GDM1 (cell line): ENCODE data around the gene SLMAP.
"Not testable (repeated sequence)": the region's sequence is repeated elsewhere in the genome, so short reads cannot be mapped to it uniquely, and the experiment has no call there.

ENCODE experiments used
- DNase-seq: peaks from one replicate; lab custom pipeline; 2025; lab: John Stamatoyannopoulos, UW

SLMAP gene

DNA sequence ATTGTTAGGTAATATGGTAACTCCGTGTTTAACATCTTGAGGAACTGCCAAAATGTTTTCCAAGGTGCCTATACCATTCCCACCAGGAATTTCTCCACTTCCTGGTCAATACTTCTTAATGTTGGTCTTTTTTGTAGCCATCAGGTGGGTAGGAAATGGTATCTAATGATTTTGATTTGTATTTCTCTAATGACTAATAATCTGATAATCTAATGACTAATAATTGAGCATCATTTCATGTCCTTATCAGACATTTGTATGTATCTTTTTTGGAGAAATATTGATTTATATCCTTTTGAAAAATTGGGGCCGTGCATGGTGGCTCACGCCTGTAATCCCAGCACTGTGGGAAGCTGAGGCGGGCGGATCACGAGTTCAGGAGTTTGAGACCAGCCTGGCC lies 38.8 kb downstream of the SLMAP start:
- no peak for DNase-seq

DNA sequence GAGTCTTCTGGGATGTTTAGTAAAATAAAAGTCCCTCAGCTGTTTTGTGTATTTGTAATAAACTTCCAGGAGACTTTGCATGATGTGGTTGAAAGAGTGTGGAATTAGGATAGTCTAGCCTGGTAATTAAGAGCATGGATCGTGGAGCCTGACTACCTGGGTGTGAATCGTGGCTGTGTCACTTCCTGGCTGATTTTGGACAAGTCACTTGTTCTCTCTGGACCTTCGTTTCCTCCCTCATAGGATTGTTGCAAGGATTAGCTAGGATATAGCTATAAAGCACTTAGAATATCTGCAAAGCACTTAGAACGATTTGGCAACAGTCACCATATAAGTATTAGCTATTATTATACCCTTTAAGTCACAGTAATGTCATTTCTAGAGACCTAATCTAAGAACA lies 40.2 kb downstream of the SLMAP start:
- no peak for DNase-seq

DNA sequence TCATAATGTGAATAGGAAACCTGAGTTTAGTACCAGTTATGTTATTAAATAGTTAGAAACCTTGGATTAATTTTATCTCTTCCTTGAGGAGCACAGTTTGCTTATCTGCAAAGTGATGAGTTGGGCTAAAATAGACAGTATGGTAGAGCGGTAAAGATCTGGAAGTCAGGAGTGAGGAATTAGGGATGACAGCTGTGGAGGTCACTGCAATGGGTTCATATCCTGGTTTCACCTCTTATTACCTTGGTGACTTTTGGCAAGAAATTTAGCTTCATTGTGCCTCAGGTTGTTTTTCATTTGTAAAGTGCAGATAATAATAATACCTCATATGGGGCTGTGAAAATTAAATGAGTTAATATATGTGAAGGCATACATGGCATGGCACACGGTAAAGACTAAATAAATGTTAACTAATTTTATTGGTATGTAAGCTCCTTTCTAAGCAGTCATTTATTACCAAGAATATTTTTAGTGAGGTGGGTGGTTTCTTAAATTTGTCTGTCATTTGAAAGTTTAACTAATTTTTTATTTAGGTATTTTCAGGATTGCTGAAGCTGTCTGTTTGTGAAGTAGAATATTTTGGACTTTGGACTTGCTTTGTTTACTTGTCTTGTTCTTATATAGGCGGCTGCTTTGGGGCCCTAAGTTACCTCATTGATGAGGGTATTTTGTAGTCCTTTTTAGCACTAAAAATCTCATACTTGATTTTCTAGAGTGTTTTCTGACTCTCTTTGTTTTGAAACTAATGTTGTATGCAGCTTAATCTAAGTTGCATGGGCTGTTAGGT lies 41.8 kb downstream of the SLMAP start:
- DNase-seq = no peak

DNA sequence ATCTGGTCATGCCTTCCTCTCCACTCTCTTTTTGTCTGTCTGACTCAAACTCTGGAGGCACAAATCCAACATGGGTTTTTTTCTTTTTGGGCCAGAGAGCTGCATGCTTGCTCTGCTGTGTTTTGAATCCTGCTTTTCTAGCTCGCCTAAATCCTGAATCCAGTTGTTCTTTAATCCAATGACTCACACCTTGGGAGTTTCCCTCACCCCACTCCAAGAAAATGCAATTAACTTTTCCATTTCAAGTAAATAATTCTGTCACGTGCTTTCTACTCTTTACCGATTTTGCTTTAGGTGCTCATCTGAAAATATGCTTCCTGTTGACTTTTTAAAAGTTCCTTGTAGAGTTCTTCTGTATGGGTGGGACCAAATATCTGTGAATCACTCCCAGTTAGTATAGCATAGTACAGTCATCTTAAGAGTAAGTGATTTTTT lies 47.6 kb downstream of the SLMAP start:
- DNase-seq = no peak

DNA sequence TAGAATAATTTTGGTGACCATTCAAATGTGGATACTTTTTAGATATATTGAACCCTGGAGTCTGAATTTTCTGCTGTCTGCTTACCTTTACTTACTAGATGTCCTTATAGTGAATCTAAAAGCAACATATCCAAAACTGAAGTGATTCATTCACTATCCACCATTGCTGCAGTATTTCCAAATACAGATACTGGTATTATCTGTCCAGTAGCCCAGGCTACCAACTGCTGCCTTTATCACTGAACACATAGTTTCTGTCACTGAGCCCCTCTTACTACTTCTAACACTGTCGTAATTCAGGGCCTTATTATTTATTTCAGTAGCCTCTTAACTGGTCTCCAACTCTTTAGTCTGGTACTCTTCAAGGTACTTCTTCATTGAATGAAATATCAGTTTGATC lies 49.2 kb downstream of the SLMAP start:
- DNase-seq = no peak

DNA sequence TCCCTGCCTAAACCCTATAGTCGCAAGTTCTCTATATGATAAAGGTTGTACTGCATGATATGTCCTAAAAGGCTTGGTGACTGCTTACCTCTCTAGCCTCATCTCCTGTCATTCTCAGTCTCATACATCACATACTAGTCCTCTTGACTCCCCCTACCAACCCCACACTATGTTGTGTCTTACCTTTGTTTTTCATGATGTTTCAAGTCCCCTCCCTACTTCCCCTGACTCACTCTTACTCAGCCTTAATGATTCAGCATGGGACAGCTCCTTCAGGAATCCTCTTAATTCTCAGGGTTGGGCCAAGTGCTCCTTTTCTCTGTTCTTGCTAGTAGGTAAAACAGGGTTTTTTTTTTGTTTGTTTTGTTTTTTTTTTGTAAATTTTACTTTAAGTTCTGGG lies 49.6 kb downstream of the SLMAP start:
- no peak for DNase-seq

DNA sequence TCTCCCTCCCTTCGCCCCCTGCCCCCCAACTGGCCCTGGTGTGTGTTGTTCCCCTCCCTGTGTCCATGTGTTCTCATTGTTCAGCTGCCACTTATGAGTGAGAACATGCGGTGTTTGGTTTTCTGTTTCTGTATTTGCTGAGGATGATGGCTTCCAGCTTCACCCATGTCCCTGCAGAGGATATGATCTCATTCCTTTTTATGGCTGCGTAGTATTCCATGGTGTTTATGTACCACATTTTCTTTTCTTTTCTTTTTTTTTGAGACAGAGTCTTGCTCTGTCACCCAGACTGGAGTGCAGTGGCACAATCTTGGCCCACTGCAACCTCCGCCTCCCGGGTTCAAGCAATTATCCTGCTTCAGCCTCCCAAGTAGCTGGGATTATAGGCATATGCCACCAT lies 50.1 kb downstream of the SLMAP start:
- DNase-seq = not testable (repeated sequence)

DNA sequence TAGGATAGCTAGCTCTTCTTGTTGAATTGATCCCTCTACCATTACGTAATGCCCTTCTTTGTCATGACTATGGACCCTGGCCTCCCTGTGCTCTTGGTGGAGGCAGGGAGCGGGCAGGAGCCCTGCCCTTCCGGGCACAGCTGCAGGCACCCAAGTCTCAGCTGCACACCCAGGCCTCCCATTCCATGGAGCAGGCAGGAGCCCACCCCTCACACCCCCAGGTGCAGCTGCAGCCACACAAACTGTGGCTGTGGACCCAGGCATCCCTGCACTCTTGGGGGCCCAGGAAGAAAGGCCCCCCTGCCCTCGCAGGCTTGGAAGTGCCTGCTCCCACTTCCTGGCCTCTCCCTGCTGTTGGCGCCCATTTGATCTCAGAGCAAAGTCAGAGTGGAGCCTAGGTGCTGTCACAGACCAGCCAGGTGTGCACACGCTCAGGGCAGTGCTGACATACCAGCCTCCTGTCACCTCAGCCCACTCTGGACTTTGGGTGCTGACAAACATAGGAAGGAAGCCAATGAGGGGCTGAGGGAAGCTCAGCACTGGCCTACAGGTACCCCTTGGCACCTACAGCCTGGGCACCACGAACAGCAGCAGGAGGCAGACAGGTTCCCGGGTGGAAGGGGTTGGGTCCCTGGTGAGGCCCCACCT lies 53.0 kb downstream of the SLMAP start:
- no peak for DNase-seq

DNA sequence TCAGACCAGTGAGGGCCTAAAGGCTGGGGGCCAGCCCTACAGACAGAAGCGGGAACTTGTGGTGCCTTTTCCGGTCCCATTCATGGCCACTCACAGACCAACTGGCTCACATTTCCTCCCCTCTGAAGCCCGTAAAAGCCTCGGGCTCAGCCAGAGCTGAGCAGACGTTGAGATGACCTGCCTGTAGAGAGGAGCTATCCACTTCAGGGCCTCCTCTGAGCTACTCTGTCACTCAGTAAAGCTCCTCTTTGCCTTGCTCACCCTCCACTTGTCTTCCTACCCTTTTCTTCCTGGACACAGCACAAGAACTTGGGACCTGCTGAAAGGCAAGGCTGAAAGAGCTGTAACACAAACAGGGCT lies 53.5 kb downstream of the SLMAP start:
- DNase-seq = no peak

DNA sequence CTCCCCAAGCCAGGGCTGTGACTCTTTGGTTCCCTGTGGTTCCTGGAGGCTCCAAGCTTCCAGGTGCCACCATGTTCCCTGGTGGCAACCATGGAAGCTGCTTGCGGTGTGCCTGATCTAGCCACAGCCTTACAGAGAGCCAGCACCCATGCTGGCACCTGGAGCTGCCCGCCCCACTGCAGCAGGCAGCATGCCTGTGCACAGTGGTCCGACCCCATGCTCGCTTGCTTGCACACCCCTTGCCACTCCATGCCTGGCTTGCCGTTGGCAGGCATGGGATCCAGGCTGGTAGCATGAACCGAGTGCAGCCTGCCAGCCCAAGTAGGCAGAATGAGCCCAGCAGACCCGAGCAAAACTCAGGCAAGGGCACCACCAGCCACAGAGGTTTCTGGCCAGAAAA lies 53.9 kb downstream of the SLMAP start:
- DNase-seq = no peak

DNA sequence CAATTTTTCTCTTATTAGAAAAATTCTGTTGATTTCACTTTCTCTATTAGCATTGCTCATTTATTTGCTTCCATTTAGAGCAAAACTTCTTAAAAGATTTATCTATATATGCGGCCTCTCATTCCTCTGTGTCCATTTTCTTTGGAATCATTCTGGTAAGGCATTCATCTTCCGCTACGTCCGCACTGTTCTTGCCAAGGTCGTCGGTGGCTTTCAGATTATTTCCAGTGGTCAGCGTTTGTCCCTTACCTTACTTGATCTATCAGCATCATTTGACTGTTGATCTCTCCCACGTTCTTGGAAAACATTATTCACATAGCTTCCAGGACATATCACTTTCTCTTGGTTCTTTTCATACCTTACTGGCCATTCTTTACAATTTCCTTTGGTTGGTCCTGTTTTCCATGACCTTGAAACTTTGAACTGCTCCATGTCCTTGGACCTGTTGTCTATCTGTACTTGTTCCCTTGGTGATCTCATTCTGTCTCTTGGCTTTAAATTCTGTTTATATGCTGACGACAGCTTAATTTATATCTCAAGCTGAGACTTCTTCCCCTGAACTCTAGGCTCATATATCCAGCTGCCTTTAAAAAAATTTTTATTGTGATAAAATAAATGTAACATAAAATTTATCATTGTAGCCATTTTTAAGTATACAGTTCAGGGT lies 54.5 kb downstream of the SLMAP start:
- no peak for DNase-seq

DNA sequence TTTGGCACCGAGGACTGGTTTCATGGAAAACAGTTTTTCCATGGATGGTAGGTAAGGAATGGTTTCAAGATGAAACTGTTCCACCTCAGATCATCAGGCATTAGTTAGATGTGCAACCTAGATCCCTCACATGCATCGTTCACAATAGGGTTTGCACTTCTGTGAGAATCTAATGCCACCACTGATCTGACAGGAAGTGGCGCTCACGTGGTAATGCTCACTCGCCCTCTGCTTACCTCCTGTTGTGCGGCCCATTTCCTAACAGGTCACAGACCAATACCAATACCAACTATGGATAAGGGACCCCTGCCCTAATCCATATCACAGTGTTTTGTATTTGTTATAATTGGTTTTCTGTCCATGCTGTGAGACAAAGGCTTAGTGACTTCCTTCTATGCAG lies 58.9 kb downstream of the SLMAP start:
- no peak for DNase-seq

DNA sequence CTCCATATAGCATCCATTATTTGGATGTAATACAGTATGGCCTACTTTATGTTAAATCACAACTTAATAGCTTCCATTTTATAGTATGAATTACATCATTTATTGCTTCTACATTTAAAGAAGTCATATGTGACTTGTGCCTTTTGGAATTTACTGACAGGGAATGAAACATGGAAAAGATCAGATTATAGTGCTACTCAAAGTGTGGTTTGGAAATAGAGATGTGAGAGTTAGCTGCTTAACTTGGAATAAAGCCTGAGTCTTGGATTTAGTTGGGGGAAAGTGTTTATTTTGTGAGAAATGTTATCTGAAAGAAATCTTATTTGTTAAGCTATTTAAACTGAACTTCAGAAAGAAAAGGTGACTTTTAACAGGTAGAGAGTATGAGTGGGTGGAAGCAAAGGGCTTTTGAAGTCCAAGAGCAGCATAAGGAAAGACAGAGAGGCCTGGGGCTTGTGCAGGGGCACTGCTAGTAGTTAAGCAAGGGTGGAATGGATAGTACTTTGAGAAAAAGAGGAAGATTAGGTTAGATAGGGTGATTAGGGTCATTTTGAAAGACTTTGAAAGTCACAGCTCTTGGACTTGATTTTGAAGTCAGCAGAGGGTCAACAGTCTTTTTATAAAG lies 60.5 kb downstream of the SLMAP start:
- DNase-seq = no peak

DNA sequence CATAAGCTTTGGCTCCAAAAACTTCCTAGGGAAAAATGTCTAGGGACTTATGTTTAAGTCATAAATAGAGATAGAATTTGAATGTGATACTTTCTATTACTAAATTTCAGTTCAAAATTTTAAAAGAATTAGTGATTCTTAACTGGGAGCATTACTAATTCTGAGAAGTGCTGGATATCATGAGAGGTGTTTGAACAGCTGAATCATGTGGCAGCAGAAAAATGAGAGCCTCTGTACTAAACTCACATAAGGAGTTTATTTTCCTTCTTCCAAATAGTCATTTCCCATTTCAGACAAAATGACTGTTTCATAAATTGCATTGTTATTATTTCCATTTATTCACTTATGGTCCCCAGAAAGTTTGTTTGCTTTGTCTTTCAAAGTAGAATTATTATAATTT lies 62.7 kb downstream of the SLMAP start:
- no peak for DNase-seq

DNA sequence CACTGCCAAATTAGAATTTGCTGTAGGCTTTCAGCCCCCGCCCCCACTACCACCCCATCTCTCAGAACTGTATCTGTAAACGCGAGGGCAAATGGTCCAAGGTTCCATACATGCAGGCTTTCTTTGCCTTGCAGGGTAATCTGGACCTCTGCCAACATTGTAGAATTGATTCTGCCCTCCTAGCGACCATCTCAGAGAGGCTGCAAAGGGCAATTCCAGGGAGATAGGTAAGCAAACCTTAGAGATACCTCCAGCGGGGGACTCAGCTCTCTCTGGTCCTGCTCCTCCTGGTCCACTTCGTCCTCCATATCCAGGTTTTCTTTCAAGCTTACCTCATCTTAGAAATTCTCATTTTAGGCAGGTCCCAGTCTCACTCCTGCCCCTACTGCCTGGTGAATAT lies 64.4 kb downstream of the SLMAP start:
- DNase-seq = no peak

DNA sequence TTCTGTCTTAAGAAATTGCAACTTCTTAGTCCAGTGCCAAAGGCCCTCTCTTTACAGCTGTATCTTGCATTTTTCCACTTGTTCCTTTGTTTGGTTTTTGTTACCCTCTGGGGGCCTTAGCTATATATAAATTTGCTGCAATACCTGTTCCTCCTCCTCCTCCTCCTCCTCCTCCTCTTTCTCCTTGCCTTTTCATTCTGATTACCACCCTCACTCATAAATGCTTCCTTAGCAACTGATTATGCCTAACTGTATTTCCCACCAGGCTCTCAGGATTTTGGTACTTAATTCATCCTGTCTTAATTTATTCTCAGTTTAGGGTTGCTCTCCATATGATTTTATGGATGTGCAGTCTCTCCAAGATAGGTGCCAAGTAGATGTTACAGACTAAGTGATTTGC lies 65.7 kb downstream of the SLMAP start:
- DNase-seq = no peak

DNA sequence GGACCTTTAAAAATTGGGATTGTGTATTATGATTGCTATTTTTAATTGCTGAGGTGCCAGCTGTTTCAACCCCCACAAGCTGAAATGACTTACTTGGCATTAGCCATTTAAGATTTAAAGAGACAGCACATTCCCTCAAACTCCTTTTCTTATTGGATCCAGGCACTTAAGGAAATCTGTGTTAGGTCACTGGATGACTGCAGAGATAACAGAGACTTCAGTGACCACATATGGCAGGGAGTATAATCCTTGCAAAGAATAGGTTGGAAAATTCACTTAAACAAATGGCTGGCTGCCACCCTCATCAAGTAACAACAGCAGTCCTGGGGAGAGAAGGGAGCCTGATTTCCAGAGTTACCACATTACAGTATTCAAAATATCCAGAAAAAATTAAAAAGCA lies 66.6 kb downstream of the SLMAP start:
- no peak for DNase-seq

DNA sequence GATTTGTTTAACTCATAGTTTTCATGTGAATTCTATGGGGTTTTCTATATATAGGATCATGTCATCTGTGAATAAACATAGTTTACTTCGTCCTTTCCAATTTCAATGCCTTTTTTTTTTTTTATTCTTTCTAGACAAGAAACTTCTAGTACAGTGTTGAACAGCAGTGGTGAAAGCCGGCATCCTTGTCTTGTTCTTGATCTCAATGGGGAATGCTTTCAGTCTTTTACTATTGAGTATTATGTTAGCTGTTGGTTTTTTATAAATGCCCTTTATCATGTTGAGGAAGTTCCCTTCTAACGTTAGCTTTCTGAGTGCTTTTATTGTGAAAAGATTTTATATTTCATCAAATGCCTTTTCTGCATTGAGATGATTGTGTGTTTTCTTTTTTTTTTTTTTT lies 69.0 kb downstream of the SLMAP start:
- no peak for DNase-seq

DNA sequence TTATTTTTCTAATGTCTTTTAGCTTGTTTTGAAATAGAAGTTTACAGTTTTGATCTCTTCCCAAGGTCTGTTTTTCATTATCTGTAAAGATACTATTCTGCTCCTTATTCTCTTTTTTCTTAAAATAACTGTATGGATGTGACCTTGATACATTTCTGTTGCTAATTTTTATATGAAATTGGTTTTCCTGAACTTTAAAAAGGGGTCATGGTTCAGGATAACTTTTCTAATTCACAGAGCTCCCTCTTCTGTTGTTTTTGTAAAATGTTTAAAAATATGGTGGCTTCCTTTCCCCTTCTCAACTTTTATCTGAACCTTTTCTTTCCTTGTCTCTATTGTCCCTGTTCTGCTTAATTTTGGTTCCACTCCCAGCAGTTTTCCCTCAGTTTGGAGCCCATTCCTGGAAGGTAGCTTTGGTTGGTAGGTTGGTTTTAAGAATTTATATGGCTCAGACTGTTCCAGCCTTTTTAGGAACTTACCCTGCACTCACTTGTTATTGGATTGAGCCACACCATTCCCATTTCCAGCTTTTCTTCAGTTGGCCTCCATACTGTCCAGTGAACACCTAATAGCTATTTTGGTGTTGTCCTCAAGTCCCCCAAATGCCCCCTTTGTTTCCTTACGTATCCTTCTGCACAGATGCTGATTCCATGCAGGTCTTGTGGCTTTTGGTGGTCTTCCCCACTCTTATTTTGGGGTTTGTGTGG lies 70.3 kb downstream of the SLMAP start:
- DNase-seq = no peak

DNA sequence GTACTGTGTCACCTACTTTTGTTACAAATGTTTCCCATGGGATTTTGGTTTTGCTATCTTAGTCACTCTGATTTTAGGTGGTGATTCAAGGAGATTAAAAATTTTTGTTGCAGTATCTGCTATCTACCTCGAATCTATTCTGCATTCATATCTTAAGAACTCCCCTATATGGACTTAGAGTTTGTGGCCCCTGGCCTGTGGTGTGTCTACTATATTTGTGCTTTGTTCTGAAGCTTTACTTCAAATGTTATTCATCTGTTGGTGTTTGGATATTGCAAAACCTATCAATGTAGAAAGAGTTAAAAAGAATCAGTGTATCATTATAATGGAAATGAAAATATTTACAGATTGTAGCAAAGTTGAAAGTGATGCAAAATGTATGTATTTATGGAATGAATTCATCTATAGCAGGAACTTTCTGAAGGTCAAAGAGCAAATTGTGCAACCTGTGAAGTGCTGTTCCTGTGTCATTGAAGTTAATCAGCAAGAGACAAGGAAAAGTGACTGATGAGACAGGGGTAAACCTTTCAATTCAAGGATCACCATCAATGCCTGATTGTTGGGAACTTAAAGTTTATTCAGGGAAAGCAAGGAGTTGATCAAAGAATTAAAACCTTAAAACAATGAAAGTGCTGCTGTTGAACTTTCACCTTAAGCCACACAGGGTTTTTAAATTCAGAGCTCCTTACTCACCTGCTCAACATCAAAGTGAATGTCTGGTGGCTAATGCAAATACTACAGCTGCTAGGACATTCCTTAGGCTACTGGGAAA lies 71.0 kb downstream of the SLMAP start:
- no peak for DNase-seq

DNA sequence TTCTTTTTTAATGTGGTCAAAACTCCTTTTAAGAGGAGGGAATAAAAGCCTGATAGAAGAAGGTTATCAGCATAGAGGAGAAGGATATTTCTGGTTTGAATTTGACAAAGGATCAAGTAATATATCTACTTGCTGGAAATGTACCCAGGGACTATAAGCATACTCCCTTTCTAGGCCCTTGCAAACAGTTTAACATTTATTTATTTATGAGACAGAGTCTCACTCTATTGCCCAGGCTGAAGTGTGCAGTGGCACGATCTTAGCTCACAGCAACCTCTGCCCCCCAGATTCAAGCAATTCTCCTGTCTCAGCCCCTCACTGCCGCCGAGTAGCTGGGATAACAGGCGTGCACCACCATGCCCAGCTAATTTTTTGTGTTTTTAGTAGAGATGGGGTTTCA lies 71.6 kb downstream of the SLMAP start:
- DNase-seq = no peak

DNA sequence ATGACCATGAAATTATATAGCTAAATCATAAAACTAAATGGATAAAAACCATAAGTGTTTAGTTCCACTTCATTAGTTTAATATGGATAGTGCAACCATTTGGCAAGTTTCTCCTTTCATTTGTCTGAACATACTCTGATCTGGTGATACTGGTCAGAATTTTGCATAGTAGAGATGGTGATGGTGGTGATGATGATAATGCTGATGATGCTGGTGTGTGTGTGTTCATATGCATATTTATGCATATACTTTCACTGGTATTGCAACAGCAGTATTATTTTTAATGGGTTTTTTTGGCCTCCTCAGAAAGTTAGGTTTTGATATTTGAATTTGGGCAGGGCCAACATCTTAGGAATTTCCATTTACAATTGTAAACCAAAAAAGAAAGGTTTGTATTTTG lies 76.4 kb downstream of the SLMAP start:
- DNase-seq = no peak
